Astrocyte (in vitro differentiated cells and primary cell): Measurements from ENCODE around the gene LPAR3.

Experiments used
- EZH2 ChIP-seq: IDR thresholded peaks from 2 replicates; pipeline ENCODE4 v1.6.1; 2012; ENCODE audit warnings: mild to moderate bottlenecking, low read length, inconsistent platforms; ENCODE audit not compliant: insufficient read depth
- TF ChIP-seq, protein P1 (sequence below): IDR thresholded peaks from 2 replicates; pipeline ENCODE4 v1.5.1; 2011; ENCODE audit warnings: low read depth, mild to moderate bottlenecking, inconsistent platforms, low read length, moderate library complexity; ENCODE audit not compliant: insufficient read depth

- TF ChIP-seq, protein P1, sequence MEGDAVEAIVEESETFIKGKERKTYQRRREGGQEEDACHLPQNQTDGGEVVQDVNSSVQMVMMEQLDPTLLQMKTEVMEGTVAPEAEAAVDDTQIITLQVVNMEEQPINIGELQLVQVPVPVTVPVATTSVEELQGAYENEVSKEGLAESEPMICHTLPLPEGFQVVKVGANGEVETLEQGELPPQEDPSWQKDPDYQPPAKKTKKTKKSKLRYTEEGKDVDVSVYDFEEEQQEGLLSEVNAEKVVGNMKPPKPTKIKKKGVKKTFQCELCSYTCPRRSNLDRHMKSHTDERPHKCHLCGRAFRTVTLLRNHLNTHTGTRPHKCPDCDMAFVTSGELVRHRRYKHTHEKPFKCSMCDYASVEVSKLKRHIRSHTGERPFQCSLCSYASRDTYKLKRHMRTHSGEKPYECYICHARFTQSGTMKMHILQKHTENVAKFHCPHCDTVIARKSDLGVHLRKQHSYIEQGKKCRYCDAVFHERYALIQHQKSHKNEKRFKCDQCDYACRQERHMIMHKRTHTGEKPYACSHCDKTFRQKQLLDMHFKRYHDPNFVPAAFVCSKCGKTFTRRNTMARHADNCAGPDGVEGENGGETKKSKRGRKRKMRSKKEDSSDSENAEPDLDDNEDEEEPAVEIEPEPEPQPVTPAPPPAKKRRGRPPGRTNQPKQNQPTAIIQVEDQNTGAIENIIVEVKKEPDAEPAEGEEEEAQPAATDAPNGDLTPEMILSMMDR: no peak
- TF ChIP-seq EZH2: no peak
These were observed 119.0 kb downstream of the LPAR3 start for GRCh38 chr1:84773933-84774497.
